Hematopoietic multipotent progenitor cell treated with erythropoietin and hydrocortisone succinate and interleukin-3 and kit ligand, for 6 days (in vitro differentiated cells): ENCODE data around the gene MTHFR.

Source experiments
- DNase-seq: peaks from one replicate; pipeline ENCODE4 v3.0.0-alpha.2; 2015

Gene MTHFR

DNA sequence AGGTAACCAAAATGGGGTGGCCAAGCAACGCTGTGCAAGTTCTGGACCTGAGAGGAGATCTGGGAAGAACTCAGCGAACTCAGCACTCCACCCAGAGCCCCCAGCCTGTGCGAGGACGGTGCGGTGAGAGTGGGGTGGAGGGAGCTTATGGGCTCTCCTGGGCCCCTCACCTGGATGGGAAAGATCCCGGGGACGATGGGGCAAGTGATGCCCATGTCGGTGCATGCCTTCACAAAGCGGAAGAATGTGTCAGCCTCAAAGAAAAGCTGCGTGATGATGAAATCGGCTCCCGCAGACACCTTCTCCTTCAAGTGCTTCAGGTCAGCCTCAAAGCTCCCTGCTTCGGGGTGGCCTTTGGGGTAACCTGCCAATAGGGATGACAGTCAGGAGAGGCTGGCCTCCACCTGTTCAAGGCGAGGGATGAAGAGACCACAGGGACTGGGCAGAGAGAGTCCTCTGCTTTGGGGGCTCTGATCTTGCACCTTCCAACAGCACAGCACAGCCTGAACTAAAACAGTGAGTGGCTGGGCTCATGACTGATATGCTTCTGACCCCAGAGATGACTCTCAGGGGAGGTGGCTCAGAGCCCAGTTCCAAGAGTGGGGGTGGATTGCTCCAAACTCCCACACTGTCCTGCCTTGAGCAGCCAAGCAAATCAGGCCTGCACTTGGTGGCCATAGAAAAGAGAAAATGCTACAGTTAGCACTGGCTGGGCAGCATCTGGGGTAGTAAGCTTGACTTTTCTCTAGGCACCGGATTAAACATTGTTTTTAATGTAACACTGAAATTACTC, 9.5 kb downstream of the MTHFR start:
- DNase-seq, result peak; percentile 73

DNA sequence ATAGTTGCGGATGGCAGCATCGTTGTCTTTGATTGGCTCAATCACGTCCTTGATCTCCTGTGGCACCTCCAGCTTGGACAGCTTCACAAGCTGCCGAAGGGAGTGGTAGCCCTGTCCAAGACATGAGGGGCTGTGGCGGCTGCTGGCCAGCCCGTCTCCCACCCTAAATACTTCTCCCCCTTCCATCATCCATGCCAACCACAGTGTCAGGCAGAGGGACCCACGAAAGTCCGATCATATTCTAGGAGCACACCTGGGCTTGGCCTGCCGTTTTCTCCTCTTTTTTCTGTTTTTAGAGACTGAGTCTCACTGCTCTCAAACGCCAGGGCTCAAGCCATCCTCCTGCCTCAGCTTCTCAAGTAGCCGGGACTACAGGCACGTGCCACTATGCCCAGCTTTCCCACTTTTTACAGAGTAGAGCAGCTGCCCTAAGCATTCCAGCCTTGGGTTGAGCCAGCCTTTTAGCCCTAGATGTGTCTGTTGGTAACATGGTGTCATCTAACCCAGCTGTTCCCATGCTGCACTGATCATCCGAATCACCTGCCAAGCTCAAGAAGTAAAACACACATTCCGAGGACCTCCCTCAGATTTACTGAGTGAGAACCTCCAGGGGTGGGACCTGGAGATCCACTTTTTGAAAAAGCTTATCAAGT, 10.4 kb downstream of the MTHFR start:
- no peak for DNase-seq

GRCh38 chr1:11794446-11795237, 11.1 kb downstream of the MTHFR start:
- no peak for DNase-seq

DNA sequence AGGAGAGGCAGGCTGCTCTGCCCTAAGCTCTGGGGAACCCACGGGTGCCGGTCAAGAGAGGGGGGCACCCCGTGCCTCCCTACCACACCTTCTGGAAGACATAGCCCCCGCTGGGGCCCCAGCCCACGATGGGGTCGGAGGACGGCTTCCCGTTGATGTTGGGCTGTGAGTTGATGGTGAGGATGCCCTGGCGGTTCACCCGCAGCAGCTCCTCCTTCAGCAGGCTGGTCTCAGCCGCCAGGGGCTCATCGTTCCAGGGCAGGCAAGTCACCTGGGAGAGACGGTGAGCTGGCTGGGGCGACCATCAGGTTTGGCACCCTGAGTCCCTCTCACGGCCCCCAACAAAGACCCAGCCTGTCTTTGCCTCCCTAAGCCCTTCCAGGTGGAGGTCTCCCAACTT, 11.9 kb downstream of the MTHFR start:
- no peak for DNase-seq

DNA sequence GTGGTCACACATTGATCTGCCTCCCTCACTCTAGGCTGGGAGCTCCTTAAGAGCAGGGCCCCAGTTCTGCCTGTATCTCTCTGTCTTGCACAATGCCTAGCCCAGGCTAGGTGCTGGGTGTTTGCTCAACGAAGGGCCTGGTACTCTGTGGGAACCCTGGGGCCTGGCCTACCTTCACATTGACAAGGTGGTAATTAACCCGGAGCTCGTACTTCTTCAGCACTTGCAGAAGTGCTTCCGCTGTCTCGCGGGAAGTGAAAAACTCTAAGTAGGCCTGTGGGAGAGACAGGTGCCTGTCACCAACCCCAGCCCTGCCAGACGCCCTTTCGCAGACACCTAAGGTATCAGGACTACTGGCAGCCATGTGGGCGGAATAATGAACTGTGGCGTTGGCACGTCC, 13.7 kb downstream of the MTHFR start:
- no peak for DNase-seq

DNA sequence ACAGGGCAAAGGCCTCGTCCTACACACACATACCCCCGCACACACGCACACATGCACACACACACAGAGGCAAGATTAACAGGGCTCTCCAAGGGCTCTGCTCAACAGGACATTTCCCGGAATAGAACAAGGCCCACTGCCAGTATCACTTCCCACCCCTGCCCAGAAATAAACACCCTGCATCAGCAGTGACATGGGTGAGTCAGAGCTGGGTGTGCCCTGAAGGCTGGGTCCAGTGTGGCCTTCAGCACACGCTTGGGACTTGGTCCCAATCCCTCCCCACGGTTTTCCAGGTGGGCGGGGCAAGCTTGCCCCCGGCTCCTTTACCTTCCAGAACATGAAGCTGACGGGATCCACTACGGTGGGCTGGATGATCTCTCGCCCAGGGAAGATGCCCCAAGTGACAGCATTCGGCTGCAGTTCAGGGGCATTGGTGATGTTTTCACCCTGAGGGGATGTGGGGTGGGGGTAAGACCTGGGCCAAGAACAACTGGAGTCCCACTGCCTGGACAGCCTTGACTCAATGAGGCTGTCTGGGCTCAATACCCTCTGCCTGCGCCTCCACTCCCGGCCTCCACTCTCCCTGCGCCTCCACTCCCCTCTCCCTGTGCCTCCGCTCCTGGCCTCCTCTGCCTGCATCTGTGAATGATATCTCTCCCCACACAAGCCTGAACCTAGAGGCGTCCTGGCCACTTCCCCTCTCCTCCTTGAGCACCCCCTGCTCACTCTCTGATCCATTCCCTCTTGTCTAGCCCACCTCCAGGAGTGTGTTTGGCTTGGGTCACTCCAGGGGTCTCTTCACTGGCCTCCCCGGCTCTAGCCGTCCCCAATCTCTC, 14.7 kb downstream of the MTHFR start:
- DNase-seq, result peak; percentile 54

- DNase-seq, result no peak
Observed at GRCh38 chr1:11790101-11790879, 15.5 kb downstream of the MTHFR start.

- DNase-seq, result no peak
Observed at GRCh38 chr1:11789126-11790067, 16.4 kb downstream of the MTHFR start.

DNA sequence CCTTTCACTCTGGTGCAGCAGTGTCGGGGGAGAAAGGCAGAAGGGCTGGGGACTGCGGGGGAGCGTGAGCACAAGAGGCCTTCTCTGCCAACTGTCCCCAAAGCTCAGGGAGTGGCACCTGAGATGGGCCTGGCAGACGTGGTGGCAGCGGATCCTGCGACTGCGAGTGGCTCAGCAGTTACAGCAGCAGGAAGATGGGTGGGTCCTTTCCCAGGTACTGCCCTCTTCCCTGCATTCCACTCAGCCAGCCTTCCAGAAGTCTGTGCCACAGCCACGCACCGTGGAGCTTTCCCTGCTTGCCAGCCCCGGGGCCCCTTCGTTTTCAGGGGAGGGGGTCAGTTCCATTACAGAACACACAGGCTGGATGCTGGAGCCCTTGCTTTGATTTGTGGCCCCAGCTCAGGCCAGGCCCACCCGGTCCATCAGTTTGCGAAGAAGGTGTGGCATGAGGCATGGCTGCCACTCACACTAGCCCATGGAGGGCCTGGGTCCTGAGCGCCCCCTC, 17.2 kb downstream of the MTHFR start:
- no peak for DNase-seq

DNA sequence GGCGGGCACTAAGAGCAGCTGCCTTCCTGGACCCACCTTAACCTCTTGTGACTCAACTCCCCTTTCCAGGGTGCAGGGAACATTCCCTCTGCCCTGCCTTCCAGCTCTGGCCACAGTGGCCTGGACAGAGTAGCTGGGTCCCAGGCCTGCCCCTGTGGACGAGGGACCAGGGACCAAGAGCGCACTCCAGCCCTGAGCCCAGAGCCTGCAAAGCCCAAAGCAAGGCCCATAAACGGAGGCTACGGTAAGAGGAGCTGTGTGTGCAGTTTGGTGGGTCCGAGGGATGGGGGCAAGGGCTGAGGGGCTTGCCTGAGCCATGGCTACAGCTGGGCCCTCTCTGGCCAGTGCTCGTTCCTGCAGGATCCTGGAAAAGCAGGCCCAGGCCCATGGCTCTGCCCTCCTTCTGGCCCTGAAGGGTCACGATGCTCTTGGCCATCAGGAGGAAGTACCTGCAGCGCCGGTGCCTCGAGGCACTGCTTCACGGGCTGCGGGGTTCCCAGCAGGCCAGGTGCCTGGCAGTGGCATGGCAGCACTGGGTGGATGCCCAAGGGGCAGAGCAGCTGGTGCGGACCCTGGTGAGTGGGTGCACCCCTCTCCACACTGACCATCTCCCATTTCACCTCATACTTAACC, 17.8 kb downstream of the MTHFR start:
- no peak for DNase-seq

- no peak for DNase-seq
Observed at GRCh38 chr1:11787251-11787803, 18.4 kb downstream of the MTHFR start.

- DNase-seq, result no peak
Observed at GRCh38 chr1:11786168-11786567, 19.6 kb downstream of the MTHFR start.

DNA sequence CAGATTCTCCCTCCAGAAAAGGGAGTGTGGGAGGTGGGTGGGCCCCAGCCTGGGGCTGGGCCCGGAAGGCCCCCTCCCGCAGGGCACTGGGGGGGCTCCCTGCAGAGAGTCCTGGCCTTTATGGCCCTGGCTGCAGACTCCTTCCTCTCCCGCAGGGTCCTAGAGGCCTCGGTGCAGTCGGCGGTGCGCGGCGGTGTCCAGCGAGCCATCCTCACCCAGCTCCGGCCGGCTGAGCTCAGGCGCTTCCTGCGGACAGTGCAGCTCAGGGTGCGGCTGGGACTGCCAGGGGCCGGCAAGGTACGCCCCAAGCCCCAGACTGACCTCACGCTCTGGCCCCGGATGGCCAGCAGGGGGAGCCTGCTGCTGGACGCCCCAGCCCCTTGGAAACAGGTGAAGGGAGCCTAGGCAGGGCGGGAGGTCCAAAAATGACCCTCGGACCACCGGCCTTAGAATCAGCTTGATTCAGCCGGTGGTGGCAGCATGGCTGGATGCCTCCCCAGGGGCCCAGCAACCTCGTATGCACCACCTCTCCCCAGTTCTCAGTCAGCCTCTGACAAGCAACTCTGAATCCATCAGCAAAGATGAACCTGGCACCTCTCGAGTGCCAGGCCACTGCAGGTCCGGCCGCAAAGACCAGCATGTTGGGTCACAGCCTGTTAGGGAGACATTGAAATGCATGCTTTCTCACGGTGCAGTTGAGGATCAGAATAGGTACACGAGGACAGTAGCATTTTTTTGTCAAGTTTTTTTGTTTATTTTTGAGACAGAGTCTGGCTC, 20.6 kb downstream of the MTHFR start:
- peak; percentile 62 for DNase-seq

- DNase-seq, result no peak
Observed at GRCh38 chr1:11784256-11784992, 21.3 kb downstream of the MTHFR start.

GRCh38 chr1:11783556-11783955, 22.2 kb downstream of the MTHFR start:
- no peak for DNase-seq

GRCh38 chr1:11782127-11782708, 23.5 kb downstream of the MTHFR start:
- no peak for DNase-seq

GRCh38 chr1:11781297-11781696, 24.5 kb downstream of the MTHFR start:
- DNase-seq, result no peak
